HG03521 (cell line): ENCODE results near the gene MATN1.
"Not testable (repeated sequence)": the region's sequence is repeated elsewhere in the genome, so short reads cannot be mapped to it uniquely, and the experiment has no call there.

Experiments used
- ATAC-seq: cut with Tn5 transposase; IDR thresholded peaks from one replicate; pipeline ENCODE4 v1.9.1; 2021; ENCODE audit warnings: mild to moderate bottlenecking, moderate library complexity; ENCODE audit not compliant: unreplicated experiment

Gene MATN1

GRCh38 chr1:30700528-30701257, 22.7 kb downstream of the MATN1 start:
- ATAC-seq: no peak

DNA sequence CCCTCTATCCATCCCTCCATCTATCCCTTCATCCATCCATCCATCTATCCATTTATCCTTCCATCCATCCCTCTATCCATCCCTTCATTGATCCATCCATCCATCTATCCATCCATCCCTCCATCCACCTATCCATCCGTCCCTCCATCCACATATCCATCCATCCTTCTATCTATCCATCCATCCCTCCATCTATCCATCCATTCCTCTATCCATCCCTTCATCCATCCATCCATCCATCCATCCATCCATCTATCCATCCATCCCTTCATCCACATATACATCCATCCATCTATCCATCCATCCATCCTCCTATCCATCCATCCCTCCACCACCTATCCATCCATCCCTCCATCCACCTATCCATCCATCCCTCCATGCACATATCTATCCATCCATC, 23.6 kb downstream of the MATN1 start:
- no peak for ATAC-seq

DNA sequence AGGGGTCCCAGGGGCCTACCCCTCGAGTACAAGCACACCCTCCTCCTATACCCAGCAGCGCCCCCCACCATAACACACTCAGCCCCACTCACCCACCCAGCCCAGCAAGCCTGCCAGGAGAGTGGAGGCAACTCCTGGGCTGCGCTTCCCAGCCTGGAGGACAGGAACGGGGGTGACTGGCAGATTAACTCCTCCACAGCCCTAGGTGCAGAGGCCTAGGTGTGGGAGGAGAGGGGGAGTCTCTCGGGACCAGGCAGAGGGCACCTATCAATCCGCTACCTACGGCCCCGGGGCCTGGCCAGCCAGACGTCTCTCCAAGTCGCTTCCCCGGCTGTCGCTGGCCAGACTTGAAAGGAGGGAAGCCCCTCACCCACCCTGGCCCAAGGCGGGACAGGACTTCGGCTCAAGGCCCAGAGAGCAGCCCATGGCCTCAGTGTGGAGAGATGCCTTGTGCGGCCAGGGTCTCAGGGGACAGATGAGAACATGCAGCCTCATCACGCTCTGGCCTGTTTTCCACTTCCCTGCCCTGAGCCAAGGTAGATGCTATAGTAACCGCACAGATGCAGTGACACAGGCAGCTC, 24.9 kb downstream of the MATN1 start:
- no peak for ATAC-seq

DNA sequence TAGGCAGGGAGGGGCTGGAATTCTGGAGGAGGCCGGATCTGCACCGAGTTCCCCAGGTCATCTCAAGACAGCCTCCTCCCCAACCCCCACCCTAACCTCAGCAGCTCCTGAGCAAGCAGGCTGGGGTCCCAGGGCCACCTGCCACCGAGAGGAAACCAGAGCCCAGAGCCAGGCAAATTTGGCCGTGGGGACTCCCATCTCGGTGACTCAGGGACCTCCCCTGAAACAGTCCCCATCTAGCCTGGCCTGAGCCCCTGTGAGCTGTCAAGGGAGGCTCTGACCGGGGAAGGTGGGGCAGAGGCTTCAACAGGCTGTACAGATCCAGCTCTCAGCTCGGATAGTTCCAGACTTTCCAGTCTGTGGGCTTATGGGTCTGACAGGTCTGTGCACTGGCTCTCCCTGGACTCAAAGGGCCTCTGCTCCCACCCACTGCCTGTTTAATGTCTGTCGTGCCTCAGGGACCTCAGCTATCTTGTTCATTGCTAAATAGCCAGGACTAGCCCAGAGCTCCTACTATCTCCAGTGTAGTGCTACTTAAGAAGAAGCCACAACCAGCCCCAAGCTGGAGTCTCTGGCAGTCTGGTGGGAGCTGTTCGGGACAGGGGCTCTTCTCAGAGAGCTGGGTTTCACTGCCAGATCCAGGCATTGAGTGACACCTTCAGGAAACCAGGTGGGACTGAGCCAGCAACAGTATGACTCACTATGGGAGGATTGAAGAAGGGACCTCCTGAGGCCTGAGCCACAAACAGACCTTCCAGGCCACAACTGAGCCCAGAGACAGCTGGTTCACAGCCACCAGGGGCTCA, 25.6 kb downstream of the MATN1 start:
- ATAC-seq: no peak

DNA sequence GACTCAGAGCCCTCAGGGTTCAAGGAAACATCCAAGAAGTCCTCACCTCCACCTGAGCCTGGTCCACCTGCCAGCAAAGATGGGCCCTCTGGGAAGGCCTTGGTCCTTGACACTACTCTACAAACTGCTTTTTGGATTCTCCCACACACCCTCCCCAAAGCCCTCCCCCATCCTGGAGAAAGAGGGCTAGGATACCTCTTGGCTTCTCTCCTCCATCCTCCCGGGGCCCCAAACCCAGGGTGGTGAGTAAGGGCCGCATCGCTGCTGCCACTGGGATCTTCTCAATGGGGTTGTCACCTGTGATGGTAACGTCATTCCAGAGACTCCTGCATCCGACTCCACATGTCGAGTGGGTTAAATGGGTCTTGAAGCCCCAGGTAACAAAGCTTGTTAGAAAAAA, 26.6 kb downstream of the MATN1 start:
- no peak for ATAC-seq

DNA sequence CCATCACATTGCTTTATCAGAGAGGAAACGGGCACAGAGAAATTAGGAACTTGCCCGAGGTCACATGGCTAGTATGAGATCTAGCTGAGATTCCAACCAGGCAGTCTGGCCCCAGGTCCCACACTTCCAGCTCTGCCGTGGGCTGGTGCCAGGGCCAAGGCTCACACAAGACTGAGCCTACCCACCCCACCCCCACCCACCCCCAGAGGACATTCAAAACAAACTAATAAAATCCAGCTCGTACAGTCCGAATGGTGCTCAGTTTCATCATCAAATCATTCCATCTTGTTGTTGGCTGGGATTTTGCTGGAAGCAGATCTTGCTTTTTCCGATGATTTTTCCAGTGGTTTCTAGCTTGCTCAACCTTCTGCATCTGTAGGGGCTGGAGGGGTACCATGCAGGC, 27.9 kb downstream of the MATN1 start:
- no peak for ATAC-seq

- no peak for ATAC-seq
Observed at GRCh38 chr1:30694280-30695175, 28.9 kb downstream of the MATN1 start.

DNA sequence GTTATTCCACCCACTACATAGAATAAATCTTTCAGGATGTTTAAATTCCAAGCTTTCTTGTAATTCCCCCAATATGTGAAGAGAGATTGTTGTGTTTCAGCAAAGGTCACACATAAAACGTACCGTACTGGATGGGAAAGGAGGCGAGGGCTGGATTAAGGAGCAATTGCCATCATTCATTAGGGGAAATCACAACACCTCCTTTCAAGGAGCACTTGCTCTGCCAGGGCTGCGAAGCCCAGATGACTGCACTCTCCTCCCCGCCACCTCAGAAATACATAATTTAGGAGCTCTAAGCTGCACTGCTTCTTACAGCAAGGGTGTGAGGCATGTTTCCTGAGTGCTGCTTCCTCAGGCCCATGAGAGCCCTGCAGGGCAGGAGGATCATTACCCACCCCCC, 29.6 kb downstream of the MATN1 start:
- no peak for ATAC-seq

GRCh38 chr1:30693366-30693765, 30.0 kb downstream of the MATN1 start:
- no peak for ATAC-seq

- ATAC-seq: no peak
Observed at GRCh38 chr1:30692948-30693301, 30.5 kb downstream of the MATN1 start.

GRCh38 chr1:30692201-30692947, 31.0 kb downstream of the MATN1 start:
- no peak for ATAC-seq

- ATAC-seq: no peak
Observed at GRCh38 chr1:30691480-30691879, 31.9 kb downstream of the MATN1 start.

DNA sequence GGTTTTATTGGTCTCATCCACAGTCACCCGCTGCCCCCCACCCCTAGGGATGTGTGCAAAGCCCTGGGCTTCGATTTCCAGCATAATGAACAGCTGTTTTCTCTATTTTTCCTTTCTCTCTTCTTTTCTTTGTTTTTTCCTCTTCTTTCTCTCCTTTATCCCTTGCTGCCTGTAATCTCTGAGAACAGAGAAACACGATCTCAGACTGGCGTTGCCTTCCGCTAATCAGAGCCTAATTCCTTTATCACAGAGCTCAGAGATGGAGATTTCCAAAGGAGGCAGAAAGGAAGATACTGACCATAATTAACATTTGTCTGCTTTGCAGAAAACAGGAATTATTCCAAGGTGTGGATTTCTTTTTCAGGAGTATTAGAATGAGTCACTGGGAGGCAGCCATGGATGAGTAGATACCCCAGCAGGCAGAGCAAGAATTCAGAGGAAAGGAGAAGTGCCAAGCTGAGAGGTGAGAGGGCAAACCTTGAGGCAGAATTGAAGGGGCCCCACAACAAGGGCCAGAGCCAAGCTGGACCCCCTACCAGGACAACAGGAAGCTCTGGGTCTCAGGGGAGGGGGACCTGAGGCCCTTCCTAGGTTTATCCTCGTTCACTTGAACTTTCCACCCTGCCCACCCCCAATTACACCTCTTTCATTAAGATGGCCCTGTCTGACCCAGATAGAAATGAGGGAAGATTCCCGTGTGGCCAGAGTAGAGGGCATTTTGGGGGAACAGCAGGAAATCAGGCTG, 33.3 kb downstream of the MATN1 start:
- no peak for ATAC-seq

DNA sequence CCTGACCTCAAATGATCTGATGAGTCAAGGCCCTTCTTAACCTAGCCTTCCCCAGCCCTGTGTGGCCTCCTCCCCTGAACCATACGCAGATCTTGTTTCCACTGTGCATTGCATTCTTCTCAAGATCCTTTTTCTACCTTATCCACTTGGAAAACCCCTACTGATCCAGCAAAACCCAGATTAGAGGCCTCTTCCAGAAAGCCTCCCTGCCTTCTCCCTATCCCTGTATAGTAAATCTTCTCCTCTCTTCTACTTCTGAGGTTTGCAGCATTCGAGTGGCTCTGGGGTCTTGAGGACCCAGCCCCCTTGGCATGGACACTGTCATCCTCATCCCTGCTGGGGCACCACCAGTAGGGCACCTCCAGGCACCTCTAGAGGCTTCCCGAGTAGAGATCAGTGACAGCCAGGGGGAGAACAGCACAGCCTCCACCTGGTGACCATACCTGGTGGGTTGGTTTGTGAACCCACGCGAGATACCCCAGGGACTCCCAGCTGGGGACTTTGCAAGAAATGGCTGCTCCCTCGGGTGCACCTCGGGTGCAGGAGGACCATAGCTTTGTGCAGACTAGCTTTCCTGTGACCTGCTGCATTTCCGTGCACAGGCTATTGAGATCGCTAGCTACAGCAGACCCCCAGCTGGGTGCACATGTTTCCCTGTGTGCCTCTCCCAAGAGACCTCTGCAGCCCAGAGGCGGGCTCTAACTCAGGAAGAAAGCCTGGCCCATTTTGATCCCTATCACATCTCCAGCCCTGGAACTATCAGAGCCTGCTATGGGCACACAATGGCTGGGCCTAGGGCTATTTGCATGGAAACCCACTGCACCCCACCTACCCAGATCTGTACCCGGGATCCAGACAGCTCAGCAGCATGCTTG, 34.2 kb downstream of the MATN1 start:
- ATAC-seq: no peak

DNA sequence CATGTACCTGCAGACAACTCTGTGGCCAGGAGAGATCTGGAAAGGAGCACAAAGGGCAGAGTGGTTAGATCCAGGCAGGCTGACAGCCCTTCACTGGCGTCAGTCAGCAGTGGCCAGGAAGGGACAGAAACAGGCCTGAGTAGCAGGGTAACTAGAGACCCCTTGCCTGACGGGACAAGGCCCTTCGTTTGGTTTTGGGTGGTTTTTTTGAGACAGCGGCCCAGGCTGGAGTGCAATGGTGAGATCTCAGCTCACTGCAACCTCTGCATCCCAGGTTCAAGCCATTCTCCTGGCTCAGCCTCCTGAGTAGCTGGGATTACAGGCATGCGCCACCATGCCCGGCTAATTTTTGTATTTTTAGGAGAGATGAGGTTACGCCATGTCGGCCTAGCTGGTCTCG, 34.9 kb downstream of the MATN1 start:
- ATAC-seq: not testable (repeated sequence)

DNA sequence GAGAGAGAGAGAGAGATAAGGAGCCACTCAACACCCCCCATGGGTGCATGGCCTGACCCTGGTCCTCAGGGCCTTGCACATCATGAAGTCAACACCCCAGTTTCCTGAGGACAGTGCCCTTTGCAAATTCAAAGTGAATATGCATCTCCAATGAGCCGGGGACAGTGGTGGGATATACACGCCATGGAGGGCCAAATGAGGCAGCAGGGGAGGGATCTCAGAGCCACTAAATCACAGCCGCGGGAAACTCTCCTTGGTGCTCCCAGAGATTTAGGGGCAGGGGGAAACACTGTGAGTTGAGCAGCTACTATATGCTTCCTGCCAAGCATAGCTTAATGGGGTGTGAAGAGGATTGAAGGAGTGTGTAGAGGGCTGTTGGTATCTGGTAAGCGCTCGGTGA, 35.5 kb downstream of the MATN1 start:
- ATAC-seq: no peak

DNA sequence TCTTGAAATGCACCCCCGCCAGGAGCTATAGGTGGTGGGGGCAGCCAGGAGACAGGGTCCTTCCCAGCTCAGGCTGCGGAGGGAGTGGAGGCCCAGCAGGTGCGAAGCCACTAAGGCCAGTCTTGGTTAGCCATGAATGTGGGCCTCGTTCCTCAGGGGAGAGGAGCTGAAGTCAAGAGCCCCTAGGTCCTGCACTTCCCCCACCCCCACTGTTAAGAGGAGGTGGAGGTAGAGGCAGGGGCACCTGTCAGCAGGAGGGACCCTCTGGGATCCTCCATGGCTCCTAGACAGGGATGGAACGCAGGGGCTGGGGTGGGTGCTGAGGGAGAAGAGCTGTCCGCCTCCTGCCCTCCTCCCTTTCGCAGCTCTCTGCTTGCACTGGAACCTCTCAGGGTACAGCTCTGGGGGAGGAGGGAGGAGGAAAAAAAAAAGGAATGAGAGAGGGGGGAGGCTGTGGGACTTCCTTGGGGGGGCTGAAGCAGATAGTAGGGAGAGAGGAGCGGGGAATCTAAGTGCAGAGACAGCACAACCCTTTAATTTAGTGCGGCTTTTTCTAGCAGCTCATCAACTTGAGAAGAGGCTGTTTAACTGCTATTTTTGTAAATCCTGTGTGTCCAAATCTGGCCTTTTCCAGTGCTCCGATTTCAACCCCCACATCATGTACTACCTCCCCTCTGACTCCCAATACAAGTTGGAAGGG, 37.0 kb downstream of the MATN1 start:
- ATAC-seq: no peak

GRCh38 chr1:30685796-30686165, 37.6 kb downstream of the MATN1 start:
- no peak for ATAC-seq
